GM18909 (cell line): ENCODE data around the gene GRM3.
"Not testable (repeated sequence)": the region's sequence is repeated elsewhere in the genome, so short reads cannot be mapped to it uniquely, and the experiment has no call there.

ENCODE experiments used
- ATAC-seq: cut with Tn5 transposase; IDR thresholded peaks from one replicate; pipeline ENCODE4 v1.9.1; 2021; ENCODE audit warnings: mild to moderate bottlenecking; ENCODE audit not compliant: unreplicated experiment, poor library complexity

GRM3 gene

DNA sequence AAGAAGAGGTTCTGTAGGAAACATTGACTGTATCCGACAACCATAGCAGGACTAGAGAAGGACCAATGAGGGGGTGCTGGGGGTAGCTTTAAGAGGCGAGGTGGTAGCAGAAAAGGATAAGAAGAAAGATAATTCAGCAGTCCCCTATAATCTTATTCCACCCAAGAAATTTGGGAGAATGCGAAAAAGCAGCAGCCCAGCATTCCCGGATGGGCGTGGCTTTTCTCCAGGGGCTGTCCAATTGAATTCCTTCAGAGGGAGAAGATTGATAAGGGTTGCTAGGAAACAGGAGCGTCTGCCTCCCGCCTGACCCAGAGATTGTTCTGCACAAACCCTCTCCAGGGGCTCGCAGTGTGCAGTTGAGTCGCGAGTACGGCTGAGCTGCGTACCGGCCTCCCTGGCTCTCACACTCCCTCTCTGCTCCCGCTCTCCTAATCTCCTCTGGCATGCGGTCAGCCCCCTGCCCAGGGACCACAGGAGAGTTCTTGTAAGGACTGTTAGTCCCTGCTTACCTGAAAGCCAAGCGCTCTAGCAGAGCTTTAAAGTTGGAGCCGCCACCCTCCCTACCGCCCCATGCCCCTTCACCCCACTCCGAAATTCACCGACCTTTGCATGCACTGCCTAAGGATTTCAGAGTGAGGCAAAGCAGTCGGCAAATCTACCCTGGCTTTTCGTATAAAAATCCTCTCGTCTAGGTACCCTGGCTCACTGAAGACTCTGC, at the start of gene GRM3:
GRM3 (plus strand) TSS at position 349 of the 721 bp plus-strand sequence. CDS start 121,237 bp downstream, outside the sequence.
- ATAC-seq: no peak

DNA sequence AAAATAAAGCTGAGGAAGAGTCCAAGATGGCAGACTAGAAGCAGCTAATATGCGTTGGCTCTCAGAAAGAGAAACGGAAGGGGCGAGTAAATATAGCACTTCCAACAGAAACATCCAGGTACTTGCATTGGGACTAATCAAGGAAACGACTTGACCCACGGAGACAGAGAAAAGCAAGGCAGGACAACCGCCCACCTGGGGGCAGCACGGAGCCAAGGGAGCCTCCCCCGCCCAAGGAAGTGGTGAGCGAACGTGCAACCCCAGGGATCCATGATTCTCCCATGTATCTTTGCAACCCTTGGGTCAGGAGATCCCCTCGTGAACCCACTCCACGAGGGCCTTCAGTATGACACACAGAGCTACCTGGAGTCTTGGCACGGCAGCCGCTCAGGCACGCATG, 45.4 kb upstream of the GRM3 start:
- ATAC-seq: no peak

DNA sequence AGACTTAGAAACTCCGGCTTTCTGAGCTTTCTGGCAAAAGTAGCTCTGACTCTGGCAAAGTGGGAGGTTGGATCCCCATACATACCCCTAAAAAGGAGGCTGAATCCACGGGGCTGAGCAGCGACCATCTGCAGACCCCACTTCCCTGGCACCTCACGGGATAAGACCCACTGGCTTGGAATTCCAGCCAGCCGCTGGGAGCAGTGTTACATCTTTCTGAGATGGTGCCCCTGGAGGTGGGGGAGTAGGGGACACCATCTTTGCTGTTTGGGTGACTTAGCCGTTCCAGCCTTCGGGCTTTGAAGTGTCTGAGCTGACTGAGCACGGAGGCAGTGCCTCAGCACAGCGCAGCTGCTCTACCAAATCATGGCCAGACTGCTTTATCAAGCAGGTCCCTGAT, 45.0 kb upstream of the GRM3 start:
- ATAC-seq: no peak

DNA sequence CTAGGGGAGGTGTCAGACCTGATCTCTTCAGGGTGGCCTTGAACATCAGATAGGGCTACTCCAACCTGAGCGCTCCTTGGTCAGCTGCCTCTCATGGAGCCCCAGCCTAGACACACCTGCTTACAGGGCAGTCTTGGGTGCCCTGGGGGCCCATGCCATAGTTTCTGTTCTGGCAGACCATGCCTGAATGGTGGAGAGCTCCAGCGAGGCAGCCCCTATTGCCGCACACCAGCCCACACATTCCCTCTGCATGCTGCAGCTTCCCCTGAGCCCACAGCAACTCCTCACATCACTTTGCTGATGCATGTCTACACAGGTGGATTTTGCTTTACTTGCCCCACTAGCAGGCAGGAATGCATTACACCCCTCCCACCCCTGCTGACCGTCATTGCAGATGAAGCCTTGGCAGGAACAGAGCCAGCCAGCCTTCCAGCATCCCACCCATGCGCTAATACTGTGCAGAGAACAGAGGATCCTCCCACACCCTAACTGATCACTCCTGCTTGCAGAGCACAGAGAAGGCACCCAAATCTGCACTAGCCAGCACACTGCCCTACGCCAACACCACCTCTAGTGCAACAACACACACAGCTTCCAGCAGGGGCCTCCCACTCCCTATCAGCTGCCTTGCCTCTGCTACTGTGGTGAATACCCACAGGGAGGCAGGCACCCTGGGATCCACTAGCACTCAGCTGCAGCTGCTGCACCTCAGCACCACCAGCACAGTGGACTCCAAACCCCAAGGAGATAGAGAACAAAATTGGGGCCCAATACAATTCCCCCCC, 43.0 kb upstream of the GRM3 start:
- no peak for ATAC-seq

DNA sequence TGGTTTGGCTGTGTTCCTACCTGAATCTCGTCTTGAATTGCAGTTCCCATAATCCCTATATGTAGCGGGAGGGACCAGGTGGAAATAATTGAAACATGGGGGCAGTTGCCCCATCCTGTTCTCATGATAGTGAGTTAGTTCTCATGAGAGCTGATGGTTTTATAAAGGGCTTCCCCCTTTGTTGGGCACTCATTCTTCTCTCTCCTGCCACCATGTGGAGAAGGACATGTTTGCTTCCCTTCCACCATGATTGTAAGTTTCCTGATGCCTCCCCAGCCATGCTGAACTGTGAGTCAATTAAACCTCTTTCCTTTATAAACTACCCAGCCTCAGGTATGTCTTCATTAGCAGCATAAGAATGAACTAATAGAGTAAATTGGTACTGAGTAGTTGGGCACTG, 28.0 kb upstream of the GRM3 start:
- not testable (repeated sequence) for ATAC-seq

DNA sequence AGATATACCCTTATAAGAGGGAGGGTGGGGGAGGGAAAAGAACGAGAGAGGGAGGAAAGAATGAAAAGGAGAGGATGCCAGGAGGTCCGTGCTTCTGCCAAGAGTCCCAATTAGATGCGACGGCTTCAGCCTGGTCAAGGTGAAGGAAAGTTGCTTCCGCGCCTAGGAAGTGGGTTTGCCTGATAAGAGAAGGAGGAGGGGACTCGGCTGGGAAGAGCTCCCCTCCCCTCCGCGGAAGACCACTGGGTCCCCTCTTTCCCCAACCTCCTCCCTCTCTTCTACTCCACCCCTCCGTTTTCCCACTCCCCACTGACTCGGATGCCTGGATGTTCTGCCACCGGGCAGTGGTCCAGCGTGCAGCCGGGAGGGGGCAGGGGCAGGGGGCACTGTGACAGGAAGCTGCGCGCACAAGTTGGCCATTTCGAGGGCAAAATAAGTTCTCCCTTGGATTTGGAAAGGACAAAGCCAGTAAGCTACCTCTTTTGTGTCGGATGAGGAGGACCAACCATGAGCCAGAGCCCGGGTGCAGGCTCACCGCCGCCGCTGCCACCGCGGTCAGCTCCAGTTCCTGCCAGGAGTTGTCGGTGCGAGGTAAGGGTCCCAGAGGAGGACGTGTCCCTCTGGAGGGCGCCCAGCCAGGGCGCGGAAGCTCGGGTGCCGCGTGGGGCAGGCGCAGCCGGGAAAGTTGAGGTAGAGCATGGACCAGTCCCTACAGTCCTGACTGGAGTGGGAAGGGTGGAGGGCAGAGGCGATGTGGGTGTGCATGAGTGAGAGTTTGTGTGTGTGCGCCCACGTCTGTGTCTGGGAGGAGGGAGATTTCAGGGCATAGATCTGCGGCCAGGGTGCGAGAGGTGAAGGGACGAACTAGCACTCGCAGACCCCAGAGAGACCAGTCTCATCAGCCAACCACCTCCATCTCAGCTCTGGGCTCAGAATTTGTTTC, 844 bp downstream of the GRM3 start:
- no peak for ATAC-seq

DNA sequence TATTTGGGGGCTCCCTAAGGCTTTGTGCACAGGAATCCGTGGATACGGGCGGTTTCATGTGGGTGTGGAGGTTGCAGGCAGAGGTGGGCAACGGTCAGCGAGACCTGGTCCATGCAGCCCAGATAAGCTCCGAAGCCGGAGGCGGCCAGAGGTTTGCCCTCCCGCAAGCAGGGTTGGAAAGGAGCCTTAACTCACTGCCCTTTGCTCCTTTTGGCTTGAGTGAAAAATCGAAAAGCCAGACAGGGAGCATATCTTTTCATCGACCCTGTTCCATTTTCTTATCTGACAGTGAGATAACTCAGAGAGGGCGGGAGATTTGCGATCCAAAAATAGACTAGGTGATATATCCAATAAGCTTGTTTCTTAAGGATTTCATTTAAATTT, 1.5 kb downstream of the GRM3 start:
- no peak for ATAC-seq

DNA sequence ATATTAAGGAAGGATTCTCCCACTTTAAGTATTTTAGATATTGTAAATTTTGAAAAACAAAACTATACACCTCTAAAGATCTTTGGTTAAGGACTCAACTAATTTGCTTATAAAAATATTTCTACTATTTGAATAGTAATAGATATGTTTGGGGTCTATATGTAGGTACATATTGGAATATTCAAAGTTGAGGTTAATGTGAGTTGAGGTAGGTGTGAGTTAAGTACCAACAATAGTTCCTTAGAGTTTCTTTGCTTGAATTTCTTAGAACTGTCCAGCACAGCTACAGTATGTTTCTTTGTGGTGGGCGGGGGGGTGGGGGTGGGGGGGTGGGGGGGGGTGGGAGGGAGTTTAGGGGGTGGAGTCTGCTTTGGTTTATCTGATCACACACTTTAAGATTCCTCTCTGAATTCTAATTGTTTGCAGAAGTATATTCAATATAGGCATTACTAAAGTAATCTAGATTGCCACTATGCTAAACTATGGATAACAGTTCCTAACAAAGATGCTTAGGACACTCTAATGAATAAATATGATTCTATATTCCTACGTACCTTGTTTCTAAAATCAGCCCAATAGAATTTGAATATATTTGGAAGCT, 2.1 kb downstream of the GRM3 start:
- ATAC-seq: no peak

DNA sequence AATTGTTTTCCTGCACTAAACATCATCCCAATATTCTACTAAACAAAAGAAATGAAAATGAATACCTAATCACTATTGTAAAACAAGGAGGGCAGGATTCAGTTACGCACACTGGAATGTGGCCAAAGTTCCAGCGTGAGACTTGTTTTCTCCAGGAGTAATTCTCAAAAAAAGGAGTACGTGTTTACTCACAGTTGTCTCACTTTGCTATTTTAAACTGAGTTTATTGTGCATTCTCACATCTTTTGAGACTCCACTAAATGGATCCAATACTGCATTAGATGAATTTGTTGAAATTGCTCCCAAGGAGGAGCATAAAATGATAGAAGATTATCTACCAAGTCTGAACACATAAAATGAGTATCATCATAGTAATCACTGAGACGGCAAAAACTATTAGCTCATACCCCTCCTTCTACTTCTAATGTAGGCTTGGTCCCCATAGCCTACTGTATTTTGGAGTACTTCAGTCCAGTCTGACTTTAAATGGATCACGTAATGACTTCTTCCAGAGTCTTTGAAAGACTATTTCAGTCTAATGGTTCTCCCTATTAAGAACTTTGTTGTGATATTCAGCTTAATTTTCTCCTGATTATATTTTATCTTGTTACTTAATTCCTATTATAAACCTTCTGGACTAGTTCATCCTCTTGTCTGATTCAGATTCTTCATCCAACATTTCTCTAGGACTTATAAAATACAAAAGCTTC, 3.8 kb downstream of the GRM3 start:
- no peak for ATAC-seq

DNA sequence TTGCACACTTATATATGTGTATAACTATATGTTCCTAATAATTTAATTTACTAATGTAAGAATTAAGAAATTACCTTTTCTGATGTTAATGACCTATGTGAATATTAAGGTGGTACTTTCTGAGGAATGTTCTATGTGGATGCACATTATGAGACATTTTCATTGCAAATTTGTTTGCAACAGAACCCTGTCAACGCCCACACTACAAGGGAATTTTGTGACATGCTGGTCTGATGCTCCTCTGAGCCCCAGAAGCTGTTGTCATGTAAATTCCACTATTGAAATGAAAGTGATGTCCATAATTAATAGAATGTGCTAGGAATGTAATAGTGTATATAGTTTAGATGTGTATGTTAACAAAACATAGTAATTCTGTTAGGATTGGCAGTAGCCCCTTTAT, 4.5 kb downstream of the GRM3 start:
- ATAC-seq: no peak

DNA sequence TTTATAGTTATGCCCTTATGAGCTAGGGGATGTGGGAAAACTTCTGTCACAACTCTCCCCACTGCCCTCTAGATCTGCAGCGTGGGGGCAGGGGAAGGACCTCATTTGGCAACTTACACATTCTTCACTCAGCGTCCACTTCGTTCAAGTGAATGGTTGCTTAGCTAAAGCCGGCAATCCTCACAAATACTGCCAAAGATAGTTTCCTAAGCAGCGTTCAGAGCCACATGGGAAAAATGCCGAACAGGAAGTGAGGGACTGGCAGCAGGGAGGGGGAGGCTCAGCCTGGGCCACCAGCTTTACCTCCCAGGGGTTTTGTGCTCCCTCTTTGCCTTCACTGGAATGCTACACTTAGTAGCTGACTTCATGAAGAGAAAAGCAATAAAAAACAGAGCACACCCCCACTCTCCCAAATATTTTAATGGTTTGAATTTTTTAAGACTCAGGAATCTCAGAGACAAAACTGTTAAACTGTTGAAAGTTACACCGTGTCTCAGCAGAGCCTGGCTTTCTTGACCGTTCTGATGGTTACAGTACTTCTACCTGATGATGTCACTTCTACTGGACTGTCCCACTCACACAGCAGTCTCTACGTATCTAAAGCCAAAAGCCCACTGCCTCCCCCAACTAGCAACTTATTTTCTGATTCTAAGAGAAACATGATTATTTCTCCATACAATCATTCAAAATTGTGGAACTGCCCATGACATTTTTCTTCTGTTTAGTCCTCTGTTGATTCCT, 10.4 kb downstream of the GRM3 start:
- ATAC-seq: no peak

DNA sequence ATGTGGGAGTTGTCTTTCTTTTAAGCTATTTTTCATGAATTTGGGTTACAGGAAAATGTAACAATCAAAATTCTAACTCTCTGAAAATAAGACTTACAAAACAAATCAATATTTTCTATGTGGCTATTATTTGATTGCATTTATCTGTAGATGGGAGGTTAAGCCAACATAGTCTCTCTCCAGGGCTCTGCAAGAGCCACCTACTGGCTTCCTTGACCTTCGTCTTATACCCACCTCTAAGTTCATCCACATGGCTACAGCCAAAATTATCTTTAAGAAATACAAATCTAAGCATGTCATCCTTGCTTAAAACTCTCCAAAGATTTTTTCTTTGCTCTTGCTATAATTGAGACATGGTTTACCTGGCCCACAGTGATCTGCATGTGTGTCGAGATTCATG, 14.2 kb downstream of the GRM3 start:
- ATAC-seq: no peak

DNA sequence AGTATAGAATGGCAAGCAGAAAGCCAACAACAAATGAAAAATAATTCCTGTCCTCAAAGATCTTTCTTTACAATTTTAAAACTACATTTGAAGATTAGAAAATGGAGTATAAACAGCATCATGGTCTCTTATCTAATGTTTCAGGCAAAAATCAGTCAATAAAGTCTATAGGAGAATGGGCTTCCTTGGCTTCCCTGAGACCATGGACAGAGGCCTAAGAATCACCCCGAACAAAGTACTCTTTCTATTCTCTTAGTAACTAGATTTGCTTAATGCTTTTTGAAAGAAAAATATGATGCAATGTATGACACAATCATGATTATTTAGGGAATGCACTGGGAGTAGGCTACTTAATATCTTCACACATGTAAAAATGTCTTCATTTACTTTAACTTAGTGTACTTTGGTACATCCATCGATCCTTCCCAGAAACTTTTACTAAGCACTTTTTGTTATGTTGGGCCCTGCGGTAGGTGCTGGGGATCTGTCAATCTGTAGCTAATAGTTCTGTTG, 17.3 kb downstream of the GRM3 start:
- ATAC-seq: no peak

DNA sequence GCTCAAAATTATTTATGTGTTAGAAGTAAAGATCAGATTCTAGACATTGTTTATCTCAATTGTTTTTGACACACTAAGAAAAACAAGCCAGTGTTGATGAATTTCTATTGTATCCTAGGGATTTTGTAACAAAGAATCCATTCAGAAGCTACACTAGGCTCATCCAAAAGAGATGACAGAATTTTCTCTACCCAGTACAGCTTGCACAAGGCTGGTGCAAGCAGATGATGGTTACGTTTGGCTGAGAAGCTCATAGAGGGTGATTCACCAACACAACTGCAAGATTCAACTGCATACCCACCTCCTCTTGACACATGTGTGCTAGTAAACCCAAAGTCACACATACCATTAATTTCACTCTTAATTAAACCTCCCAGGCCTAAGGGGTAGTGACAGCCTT, 20.8 kb downstream of the GRM3 start:
- ATAC-seq: no peak

DNA sequence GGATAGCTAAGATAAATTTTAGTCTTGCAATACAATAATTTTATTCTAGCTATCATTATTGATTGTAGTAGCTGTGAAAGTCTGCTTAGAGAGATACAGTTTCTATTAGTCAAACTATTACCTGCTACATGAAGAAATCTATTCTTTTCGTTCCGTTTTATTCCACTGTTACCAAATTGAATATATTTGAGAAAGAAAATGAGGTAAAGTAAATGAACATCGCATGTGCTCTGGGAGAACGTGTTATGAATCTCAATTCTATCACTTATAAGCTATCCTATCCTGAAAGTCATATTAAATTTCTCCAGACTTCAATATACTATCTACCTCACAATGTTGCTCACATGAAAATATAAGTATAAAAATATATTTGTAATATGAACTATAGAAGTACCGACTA, 21.3 kb downstream of the GRM3 start:
- ATAC-seq: no peak

DNA sequence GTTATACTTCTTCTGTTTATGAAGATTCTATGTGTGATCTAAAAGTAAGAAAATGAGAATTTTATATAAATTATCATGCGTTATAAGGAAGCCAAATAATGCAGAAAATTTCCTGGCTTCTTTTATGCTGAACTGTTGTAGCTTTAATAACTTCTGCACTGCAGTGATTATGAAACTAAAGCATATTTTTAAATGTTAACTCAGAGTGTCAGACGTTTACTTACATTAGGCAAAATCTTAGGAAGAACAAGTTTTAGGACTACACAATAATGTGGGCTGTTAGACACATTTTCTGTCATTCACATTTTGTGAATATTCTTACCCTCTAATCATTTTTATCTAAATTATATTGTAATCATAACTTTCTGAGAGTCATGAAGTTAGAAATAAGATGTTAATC, 22.0 kb downstream of the GRM3 start:
- no peak for ATAC-seq

DNA sequence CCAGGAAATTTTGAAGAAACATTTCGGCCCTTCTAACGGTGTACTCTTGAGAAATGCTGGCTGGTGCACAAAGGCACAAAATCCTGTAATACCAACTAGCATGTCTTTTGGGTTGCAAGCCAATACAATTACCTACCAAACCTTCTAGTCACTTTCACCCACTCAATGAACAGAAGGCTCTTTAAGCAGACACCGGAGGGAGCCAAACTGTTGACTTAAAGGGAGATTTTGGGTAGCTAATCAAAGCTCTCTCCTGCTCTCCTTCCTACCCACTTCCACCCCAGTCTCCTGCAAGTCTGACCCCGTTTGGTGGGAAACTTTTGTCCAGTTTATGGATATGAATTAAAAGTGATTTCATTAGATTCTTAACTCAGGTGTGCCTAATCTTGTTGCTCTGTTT, 24.0 kb downstream of the GRM3 start:
- no peak for ATAC-seq

DNA sequence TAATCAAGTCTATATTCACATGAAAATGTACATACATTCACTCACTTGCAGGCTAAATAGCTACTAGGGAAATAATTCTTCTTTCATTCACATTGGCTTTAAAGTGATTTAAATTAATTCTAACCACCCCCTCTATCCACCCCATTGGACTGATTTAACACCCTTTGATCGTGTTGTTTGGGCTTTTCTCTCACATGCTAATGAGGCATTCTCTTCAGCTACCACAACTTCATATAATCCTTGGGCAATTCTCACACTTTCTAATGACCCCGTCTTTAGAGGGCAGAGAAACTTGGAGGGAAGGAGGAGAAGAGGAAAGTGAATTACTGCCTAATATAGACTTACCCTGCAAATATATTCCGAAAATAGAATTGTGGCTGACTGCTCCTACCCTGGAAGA, 24.6 kb downstream of the GRM3 start:
- ATAC-seq: no peak

DNA sequence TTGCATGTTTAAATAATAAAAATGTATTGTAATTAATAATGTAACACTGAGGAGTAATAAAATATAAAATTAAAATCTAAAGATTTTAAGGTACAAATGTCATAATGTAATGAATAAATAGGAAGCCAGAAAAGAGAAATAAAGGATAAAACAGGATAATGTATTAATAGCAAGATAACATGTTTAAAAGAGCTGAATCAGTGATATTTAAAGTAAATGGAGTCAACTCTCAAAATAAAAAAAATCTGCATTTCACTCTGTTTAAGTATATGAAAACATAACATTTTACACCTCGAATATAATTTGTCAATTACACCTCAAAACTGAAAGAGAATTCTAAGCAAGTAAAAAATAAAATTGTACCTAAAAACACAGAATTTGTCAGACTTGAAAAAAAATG, 44.1 kb downstream of the GRM3 start:
- ATAC-seq: no peak
